ENCODE results near the gene VGLL4.
"Not testable (repeated sequence)": the region's sequence is repeated elsewhere in the genome, so short reads cannot be mapped to it uniquely, and the experiment has no call there.

VGLL4 gene

DNA sequence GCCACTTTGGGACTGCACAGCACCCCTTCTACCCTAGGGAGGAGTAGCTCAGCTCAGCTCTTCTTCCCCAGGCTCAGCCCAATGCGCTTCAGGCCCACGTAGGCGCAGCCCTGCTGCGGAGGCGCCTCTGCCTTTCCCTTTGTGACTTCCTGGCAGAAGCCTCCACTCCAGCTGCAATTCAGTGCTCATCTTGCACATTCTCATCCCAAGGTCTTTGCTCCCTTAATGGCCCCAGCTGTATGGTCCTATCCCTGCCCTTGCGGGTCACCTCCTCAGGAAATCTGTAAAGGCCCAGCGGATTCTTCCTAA, 109.0 kb downstream of the VGLL4 start:
- Histone ChIP-seq H3K27me3 (ENCODE audit: control insufficient read depth, insufficient read depth, low read length) (no peaks in the 10 kb centered on the region), H3K4me1 (no peaks in the 10 kb centered on the region), H3K79me2 (peaks cover 2% of the 10 kb centered on the region), H3K9me3 (ENCODE audit: control insufficient read depth, low read length) (no peaks in the 10 kb centered on the region), H3K4me2 (ENCODE audit: low read length) (no peak overlapping the region), H2AFZ (no peak overlapping the region), H3K9ac (no peak overlapping the region), H3K4me3 (ENCODE audit: low read depth, low read length) (no peak overlapping the region), H3K27ac (no peak overlapping the region), H3K36me3 (ENCODE audit: control insufficient read depth, insufficient read depth, low read length) (no peaks in the 10 kb centered on the region)
- TF ChIP-seq, protein P1, sequence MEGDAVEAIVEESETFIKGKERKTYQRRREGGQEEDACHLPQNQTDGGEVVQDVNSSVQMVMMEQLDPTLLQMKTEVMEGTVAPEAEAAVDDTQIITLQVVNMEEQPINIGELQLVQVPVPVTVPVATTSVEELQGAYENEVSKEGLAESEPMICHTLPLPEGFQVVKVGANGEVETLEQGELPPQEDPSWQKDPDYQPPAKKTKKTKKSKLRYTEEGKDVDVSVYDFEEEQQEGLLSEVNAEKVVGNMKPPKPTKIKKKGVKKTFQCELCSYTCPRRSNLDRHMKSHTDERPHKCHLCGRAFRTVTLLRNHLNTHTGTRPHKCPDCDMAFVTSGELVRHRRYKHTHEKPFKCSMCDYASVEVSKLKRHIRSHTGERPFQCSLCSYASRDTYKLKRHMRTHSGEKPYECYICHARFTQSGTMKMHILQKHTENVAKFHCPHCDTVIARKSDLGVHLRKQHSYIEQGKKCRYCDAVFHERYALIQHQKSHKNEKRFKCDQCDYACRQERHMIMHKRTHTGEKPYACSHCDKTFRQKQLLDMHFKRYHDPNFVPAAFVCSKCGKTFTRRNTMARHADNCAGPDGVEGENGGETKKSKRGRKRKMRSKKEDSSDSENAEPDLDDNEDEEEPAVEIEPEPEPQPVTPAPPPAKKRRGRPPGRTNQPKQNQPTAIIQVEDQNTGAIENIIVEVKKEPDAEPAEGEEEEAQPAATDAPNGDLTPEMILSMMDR (IDR thresholded peaks at IDR 0.05) = no peak

DNA sequence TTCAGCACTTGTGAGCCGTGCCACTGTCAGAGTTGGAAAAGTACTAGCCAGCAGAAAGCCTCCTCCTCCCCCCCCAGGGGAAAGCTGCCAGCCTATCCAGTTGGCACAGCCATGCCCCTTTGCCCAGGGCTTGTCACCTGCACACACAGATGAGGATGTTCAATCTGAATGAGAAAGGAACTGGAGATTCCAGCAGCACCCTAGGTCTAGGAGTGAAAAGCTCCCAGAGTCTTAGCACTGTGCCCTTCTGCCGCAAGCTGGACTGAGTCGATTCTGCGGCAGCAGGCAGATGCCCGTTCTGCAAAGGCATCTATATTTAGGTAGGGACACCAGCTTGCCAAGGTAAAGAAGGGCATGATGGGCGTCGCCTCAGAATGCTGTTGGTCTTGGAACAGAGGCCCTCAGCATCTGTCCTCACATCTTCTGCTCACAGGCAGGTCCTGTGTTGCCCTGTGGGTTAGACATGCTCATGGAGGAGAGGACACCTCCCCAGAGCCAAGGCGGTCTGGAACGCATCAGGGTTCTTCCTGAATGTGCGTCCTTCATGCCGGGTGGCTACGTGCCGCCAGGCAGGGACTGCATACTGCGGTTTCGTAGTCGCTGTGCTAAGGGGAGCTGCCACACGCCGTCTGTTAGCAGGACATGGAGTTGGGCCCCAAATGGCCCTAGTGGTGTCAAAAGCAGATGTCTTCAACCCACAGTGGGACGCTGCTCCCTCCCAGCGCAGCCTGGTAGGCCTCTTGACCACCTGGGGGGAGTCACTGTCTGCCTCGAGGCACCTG, 109.5 kb downstream of the VGLL4 start:
- H3K4me1 ChIP-seq = no peaks in the 10 kb centered on the region
- H2AFZ ChIP-seq = no peak overlapping the region
- H3K79me2 ChIP-seq = peaks cover 2% of the 10 kb centered on the region
- no peak overlapping the region for H3K27ac ChIP-seq
- no peaks in the 10 kb centered on the region for H3K27me3 ChIP-seq (ENCODE audit: control insufficient read depth, insufficient read depth, low read length)
- no peak overlapping the region for H3K9ac ChIP-seq
- H3K36me3 ChIP-seq (ENCODE audit: control insufficient read depth, insufficient read depth, low read length) = no peaks in the 10 kb centered on the region
- no peak overlapping the region for H3K4me2 ChIP-seq (ENCODE audit: low read length)
- no peaks in the 10 kb centered on the region for H3K9me3 ChIP-seq (ENCODE audit: control insufficient read depth, low read length)
- H3K4me3 ChIP-seq (ENCODE audit: low read depth, low read length) = no peak overlapping the region
- TF ChIP-seq, protein P1 (IDR thresholded peaks at IDR 0.05) = no peak

DNA sequence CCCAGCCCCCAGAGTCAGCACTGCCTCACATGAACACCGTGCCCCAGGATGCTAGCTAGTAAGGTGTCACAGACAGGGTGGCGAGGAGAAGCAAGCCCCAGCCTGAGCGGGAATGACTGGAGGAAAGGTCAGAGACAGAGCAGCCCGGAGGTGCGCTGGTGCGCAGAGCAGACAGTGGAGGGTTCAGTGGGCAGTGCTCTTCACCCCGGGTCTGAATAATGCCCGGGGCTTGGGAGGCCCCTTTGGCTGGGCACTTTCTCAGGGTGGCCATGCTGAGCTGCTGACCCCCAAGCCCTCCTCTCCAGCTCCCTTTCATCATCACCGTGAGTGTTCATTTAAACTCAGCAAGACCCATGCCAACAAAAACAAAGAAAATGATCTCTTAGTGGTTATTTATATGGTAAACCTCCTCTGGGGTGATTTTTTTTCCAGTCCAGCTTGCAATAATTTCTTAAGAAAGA, 110.8 kb downstream of the VGLL4 start:
- H3K36me3 ChIP-seq (ENCODE audit: control insufficient read depth, insufficient read depth, low read length) = no peaks in the 10 kb centered on the region

GRCh38 chr3:11530153-11530721, 113.5 kb downstream of the VGLL4 start:
- no peak overlapping the region for H3K9ac ChIP-seq
- H3K4me3 ChIP-seq (ENCODE audit: low read depth, low read length) = no peak overlapping the region
- no peaks in the 10 kb centered on the region for H3K9me3 ChIP-seq (ENCODE audit: control insufficient read depth, low read length)
- no peaks in the 10 kb centered on the region for H3K36me3 ChIP-seq (ENCODE audit: control insufficient read depth, insufficient read depth, low read length)
- TF ChIP-seq, protein P1 (IDR thresholded peaks at IDR 0.05) = no peak
- H3K4me1 ChIP-seq = no peaks in the 10 kb centered on the region
- no peak overlapping the region for H3K4me2 ChIP-seq (ENCODE audit: low read length)
- H3K27ac ChIP-seq = no peak overlapping the region
- H2AFZ ChIP-seq = no peak overlapping the region
- no peaks in the 10 kb centered on the region for H3K27me3 ChIP-seq (ENCODE audit: control insufficient read depth, insufficient read depth, low read length)
- peaks cover 2% of the 10 kb centered on the region for H3K79me2 ChIP-seq

More for the DNA sequence above, 110.8 kb downstream of the VGLL4 start:
- Histone ChIP-seq H3K79me2 (peaks cover 2% of the 10 kb centered on the region), H3K27me3 (ENCODE audit: control insufficient read depth, insufficient read depth, low read length) (no peaks in the 10 kb centered on the region), H3K4me3 (ENCODE audit: low read depth, low read length) (no peak overlapping the region), H3K4me2 (ENCODE audit: low read length) (no peak overlapping the region), H3K27ac (no peak overlapping the region), H2AFZ (no peak overlapping the region), H3K9me3 (ENCODE audit: control insufficient read depth, low read length) (no peaks in the 10 kb centered on the region), H3K4me1 (no peaks in the 10 kb centered on the region), H3K9ac (no peak overlapping the region)
- TF ChIP-seq, protein P1 (IDR thresholded peaks at IDR 0.05) = no peak

- Histone ChIP-seq H3K79me2 (peaks cover 2% of the 10 kb centered on the region), H3K4me3 (ENCODE audit: low read depth, low read length) (no peak overlapping the region), H3K9ac (no peak overlapping the region), H3K4me2 (ENCODE audit: low read length) (no peak overlapping the region), H2AFZ (no peak overlapping the region), H3K9me3 (ENCODE audit: control insufficient read depth, low read length) (no peaks in the 10 kb centered on the region), H3K27me3 (ENCODE audit: control insufficient read depth, insufficient read depth, low read length) (no peaks in the 10 kb centered on the region), H3K4me1 (no peaks in the 10 kb centered on the region), H3K27ac (no peak overlapping the region), H3K36me3 (ENCODE audit: control insufficient read depth, insufficient read depth, low read length) (no peaks in the 10 kb centered on the region)
- TF ChIP-seq, protein P1 (IDR thresholded peaks at IDR 0.05) = no peak
Observed at GRCh38 chr3:11529281-11529680, 114.4 kb downstream of the VGLL4 start.

DNA sequence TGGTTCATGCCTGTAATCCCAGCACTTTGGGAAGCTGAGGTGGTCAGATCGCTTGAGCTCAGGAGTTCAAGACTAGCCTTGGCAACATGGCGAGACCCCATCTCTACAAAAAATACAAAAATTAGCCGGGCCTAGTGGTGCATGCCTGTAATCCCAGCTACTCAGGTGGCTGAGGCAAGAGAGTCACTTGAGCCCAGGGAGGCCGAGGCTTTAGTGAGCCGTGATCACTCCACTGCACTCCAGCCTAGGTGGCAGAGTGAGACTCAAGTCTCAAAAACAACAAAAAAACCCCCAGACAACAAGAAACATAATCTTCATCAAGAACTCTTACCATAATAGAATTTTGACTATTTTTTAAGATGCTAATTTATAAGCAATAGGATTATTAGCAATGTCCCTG, 117.6 kb downstream of the VGLL4 start:
- not testable (repeated sequence) for H3K4me2 ChIP-seq (ENCODE audit: low read length); H2AFZ ChIP-seq; H3K9me3 ChIP-seq (ENCODE audit: control insufficient read depth, low read length); H3K27ac ChIP-seq; H3K27me3 ChIP-seq (ENCODE audit: control insufficient read depth, insufficient read depth, low read length); H3K79me2 ChIP-seq; H3K9ac ChIP-seq; H3K36me3 ChIP-seq (ENCODE audit: control insufficient read depth, insufficient read depth, low read length); H3K4me3 ChIP-seq (ENCODE audit: low read depth, low read length); H3K4me1 ChIP-seq
